Measurements from ENCODE around the gene EEF2. TPM values are rescaled to one million over a fixed set of nuclear protein-coding genes. Genes with fewer than 3 reads are reported as not detected.

The EEF2 gene
- total RNA-seq, 1 experiment from 2014 or later = 964 TPM

- DNase-seq (ENCODE audit: low read depth) = no peak
These were observed 717 bp downstream of the EEF2 start for GRCh38 chr19:3984584-3984907.

- no peak for DNase-seq (ENCODE audit: low read depth)
These were observed 1.2 kb downstream of the EEF2 start for GRCh38 chr19:3983936-3984583.

DNA sequence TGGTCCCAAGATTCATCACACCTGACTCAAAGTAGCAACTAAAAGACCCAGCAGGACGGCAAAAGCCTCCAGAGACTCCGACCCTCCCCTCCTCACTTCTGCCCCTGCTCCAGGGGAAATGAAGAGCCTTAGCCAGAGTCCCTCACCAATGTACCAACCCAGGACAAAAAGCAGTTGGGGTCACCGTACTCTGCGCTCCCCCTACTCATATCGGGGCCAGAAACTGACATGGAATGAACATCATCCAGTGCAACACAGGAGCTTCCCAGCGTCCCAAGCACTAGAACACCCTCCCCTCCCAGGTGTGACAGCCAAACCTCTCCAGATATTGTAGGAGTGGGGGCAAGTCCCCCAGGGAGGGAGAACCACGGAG, 1.7 kb downstream of the EEF2 start:
- no peak for DNase-seq (ENCODE audit: low read depth)

DNA sequence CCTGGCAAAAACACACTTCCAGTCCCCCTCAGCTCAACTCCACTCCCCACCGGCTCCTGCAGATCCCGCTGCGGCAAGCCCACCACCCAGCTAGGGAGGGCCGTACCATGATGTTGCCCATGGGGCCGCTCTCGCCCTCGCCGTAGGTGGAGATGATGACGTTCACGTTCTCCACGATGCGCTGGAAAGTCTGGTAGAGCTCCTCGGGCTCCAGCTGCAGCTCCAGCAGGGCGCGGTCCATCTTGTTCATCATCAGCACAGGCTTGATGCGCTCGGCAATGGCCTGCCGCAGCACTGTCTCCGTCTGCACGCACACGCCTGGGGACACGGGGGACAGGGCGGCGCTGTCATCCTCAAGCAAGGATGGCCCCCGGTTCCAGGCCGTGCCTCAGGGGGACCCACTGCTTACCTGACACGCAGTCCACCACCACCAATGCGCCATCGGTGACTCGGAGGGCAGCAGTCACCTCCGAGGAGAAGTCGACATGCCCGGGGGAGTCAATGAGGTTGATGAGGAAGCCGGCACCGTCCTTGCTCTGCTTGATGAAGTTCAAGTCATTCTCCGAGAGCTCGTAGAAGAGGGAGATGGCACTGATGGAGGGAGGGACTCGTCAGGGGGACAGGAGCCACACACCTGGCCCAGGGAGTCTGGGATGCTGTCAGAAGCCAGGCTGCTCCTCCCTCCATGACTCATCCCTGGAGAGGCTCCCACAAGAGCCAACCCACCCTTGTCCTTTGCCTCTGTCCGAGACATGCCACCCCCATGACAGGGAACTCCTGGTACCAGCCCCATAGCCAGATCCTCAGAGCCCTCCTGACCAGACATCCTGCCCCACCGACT, 2.3 kb downstream of the EEF2 start:
- peak; percentile 57 for DNase-seq (ENCODE audit: low read depth)

GRCh38 chr19:3981736-3982681, 3.3 kb downstream of the EEF2 start:
- no peak for DNase-seq (ENCODE audit: low read depth)

- no peak for DNase-seq (ENCODE audit: low read depth)
These were observed 3.9 kb downstream of the EEF2 start for GRCh38 chr19:3981373-3981735.

DNA sequence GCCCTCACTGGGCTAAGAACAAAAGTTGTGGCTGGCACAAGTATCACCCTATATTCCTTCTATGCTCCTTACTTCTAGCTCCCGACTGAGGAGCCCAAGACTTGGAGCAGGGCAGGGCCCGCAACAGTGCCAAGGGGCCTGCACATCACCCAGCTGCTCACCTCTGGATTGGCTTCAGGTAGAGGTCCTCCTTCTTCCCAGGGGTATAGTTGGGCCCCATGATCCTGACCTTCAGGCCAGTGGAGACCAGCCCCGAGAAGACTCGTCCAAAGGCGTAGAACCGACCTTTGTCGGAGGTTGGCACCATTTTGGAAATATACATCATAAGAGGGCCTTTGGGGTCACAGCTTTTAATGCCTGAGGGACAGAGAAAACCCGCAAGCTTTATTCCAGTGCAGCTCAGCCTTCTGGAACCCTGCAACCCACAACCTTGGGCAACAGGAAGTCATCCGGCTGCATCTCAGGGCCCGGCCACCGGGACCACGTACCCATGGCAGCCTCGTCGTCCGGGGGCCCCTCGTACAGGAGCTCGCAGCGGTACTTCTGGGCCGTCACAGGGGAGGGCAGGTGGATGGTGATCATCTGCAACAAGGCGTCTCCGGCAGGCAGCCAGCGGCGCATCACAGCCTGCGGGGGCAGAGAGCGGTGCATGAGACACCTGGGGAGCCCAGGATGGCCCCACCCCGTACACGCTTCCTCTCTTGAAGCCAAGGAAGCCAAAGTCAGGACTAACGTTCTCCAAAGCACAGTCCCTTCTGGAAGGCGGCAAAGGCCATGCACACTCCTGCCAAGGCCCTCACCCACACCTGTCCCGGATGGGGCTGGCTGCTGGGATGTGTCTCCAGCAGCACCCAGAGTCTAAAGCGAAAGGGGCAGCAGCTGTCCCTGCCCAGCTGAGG, 4.7 kb downstream of the EEF2 start:
- DNase-seq (ENCODE audit: low read depth) = no peak

- no peak for DNase-seq (ENCODE audit: low read depth)
These were observed 5.5 kb downstream of the EEF2 start for GRCh38 chr19:3979674-3980352.

DNA sequence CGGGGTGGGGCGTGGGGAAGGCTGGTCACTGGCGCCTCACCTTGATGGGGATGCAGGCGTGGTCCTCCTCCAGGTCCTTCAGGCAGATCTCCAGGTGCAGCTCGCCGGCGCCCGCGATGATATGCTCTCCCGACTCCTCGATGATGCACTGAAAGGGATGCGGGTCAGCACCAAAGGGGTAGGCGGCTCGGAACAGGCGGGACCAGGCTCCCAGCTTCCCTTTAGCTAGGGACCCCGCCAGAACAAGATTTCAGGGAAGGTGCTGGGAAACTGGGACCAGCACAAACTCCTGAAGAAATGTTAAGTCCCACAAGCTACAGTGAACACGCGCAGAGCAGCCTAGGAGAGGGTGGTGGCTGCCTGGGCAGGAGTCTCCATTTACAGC, 6.0 kb downstream of the EEF2 start:
- no peak for DNase-seq (ENCODE audit: low read depth)

DNA sequence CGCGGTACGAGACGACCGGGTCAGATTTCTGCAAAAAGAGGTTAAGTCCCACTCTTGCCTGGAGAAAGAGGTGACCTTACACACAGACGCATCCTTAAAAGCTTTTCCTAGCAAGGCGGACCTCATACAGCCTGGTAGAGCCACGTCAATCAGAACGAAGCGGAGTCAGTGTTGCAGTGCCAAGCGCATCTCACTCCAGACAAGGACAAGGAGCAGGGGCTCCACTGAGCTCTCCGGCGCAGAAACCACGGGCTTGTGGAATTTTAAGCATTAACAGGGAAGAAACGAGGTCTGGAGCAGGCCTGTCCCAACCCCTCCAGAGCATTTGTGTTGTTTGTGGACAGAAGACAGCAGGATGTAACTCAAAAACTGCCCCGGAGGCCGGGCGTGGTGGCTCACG, 7.1 kb downstream of the EEF2 start:
- DNase-seq (ENCODE audit: low read depth) = no peak

DNA sequence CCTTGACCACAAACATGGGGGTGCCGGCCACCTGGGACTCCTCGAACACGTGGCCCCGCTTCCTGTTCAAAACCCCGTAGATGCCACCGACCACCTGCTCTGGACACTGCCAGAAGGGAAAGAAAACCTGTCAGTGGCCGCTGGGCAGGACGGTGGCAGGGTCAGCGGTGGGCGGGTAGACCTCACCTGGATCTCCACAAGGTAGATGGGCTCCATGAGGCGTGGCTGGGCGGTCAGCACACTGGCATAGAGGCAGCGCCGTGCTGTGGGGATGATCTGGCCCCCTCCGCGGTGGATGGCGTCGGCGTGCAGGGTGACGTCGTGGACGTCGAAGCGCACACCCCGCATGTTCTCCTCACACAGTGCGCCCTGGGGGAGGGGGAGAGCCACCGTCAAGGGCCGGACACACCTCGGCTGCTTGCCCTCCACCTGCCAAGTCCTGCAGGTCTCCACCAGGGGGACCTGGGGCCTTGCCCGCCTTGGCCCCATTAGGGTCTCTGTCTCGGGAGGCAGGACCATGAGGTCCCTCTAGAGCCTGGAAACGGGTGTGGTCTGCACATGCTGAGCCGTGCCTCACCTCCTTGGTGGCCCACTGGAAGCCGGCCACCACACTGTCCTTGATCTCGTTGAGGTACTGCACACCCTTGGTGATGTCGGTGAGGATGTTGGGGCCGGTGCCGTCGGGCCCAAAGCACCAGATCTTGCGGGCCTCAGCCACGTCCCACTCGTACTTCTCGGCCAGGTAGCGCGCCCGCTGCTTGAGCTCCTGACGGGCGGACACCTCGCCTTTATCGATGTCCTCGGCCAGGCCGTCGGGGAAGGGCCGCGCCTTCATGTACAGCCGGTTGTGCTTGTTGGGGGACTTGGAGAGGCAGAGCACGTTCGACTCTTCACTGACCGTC, 7.8 kb downstream of the EEF2 start:
- no peak for DNase-seq (ENCODE audit: low read depth)

DNA sequence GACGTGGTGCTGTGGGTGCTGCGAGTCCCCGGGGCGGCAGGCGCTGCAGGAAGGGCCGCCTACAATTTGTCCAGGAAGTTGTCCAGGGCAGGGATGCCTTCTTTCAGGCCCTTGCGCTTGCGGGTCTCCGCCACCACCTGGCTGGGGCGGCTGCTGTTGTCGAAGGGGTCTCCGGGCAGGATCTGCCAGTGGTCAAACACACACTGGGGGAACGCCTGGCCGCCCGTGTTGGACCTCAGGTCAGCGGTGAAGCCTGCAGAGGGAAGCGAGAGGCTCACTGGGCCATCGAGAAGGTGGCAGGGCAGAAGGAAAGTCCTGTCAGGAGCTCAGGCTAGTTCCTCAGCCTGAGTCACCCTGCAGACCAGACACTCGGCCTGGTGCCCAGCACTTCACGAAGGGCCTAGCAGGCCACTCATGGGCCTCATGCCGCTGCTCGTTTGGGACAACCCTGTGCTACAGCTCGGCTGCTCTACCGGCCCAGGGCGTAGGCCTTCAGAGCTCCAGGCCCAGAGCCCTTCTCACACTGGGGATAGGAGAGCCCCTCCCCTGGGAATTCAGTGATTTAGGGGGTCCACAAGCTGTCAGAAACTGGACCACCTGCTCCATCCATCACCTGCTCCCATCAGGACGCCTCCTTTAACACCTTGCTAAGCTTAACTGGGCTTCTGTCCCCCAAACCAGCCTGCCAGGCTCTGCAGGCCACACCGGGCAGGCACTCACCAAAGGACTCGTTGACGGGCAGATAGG, 8.6 kb downstream of the EEF2 start:
- DNase-seq (ENCODE audit: low read depth) = peak; percentile 36

DNA sequence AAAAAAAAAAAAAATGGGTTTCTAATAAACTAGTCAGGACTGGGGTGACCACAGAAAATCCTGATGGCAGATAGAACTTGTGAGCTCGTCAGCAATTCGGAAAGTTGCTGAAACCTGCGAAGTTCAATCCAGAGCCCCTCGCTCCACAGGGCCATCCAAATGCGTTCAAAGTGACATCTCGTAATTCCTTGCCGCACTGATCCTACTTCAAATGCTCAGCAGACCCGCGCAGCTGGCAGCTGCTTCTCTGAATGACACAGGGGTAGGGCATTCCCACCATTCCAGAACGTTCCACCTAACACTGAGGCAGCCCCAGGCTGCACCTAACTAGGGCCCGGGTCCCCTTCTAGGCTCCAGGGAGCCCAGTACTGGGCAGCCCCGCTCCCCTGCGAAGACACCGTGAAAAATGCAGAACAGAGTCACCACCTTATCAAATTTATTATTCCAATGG, 9.6 kb downstream of the EEF2 start:
- DNase-seq (ENCODE audit: low read depth) = peak; percentile 24

DNA sequence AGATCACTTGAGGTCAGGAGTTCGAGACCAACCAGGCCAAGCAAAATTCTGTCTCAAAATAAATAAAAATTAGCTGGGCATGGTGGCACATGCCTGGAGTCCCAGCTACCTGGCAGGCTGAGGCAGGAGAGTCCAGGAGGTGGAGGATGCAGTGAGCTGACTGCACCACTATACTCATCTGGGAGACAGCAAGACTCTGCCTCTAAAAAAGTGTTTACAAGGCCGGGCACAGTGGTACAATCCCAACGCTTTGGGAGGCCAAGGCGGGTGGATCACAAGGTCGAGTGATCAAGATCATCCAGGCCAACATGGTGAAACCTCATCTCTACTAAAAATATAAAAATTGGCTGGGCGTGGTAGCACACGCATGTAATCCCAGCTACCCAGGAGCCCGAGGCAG, 10.1 kb downstream of the EEF2 start:
- DNase-seq (ENCODE audit: low read depth) = peak; percentile 26

DNA sequence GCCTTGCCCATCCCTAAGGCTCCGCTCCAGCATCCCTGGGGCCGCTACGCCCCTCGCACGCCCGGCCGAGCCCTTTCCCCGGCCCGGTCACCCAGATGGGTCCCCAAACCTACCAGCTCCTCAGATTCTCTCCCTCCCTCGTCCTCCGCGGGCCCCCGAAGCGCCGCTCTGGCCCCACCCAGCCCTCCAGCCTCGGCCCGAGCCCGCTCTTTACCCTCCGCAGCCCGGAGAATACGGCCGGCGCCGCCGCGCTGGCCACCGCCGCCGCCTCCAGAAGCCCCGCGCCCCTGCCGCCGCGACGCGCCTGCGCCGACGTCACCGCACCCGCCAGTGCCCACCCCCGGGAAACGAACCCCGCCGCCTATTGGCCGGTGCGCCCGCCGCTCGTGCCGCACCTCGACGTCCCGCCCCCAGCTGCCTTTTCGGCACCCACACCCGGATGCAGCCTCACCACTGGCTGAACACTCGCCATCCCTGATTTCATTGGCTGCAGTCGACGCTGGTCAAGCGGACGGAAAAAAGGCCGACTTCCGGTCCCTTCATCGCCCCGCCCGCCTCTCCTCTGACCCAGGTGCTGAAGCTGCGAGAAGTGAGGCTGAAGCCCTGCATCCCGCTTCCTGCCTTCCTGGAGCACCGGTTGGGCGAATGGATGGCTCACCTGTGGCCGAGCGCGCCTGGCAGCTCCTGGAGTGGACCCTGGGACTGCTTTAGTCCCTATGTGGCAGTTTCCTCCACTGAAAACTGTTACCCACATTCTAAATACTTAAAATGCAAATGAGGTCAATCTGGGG, 14.3 kb downstream of the EEF2 start, which contains the start of gene DAPK3:
TSS of gene DAPK3 (minus strand) at position 292 of the 791 bp plus-strand sequence. CDS start 1,364 bp downstream, outside the sequence.
- peak; percentile 98 for DNase-seq (ENCODE audit: low read depth)

- DNase-seq (ENCODE audit: low read depth) = no peak
These were observed 14.9 kb downstream of the EEF2 start for GRCh38 chr19:3970313-3970807.

- DNase-seq (ENCODE audit: low read depth) = peak; percentile 95
These were observed 15.6 kb downstream of the EEF2 start for GRCh38 chr19:3969435-3970312.

All from M059J (cell line).